Measurements from ENCODE around the gene MIGA2. TPM values are rescaled to one million over a fixed set of nuclear protein-coding genes. Genes with fewer than 3 reads are reported as not detected.

Gene MIGA2
- total RNA-seq, 4 donors from 2014 or later: 72.0 to 245 (median 74.0) TPM

GRCh38 chr9:129012343-129012742, 24.1 kb upstream of the MIGA2 start:
- Histone ChIP-seq H3K27ac (no peak overlapping the region), H3K4me3 (no peak overlapping the region), H3K27me3 (no peaks in the 10 kb centered on the region), H3K4me1 (peaks cover 0 to under 1% (median 0%) of the 10 kb centered on the region in 4 donors), H3K9me3 (no peaks in the 10 kb centered on the region), H3K36me3 (peaks cover 0 to 26% (median 12%) of the 10 kb centered on the region in 4 donors)
- intact Hi-C loops (cut with DNase I; ENCODE audit: low total_unique reads): no loop called here
- TF ChIP-seq CTCF (IDR thresholded peaks at IDR 0.05) (no peak), EP300 (IDR thresholded peaks at IDR 0.05; ENCODE audit: low read depth) (no peak), POLR2A (IDR thresholded peaks at IDR 0.05) (no peak), POLR2AphosphoS5 (IDR thresholded peaks at IDR 0.05) (no peak)
- in situ Hi-C loops (cut with MboI; ENCODE audit: low pct_ligation_motif_present in 1 of 4, low pct_unique_long_range_greater_than_20kb in 1 of 4, low sequenced_read_pairs in 3 of 4): no loop called here
- no peak for DNase-seq
- 86% methylated on average over 7 of the region's 7 CpGs; no CpG with 5 or more reads in 1 of the 2 donors for WGBS, 2 donors (ENCODE audit: low coverage in 1 of 2)

DNA sequence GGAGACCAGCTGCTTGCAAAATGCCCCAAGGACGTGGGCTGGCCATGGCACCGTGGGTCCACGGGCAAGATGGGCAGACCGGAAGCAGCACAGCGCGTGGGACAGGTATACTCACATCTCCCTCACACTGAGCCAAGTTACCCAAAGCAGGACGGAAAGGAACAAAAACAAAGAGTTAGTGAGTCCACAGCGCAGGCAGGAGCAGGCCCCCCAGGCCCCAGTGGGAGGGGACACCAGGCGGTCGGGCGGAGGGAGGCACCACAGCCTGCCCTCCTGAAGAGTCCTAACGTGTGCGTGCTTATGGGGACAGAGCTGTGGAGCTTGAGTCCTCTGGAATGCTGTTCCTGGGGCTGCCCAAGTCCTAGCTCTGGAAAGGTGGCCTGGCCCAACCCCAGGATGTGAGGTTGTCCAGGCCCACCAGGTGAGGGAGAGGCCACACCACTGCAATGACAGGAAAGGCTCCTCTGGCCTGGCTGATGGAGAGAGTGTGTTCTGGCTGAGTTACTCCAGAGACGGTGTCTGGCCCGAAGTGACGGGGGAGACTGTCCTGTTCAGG, 23.5 kb upstream of the MIGA2 start:
- DNase-seq: no peak
- 94 to 100% methylated on average over 2 to 16 of the region's 16 CpGs for WGBS, 2 donors (ENCODE audit: low coverage in 1 of 2)
- H3K27me3 ChIP-seq: no peaks in the 10 kb centered on the region
- intact Hi-C loops (cut with DNase I; ENCODE audit: low total_unique reads): no loop called here
- in situ Hi-C loops (cut with MboI; ENCODE audit: low pct_ligation_motif_present in 1 of 4, low pct_unique_long_range_greater_than_20kb in 1 of 4, low sequenced_read_pairs in 3 of 4): no loop called here
- TF ChIP-seq EP300 (IDR thresholded peaks at IDR 0.05; ENCODE audit: low read depth) (no peak), CTCF (IDR thresholded peaks at IDR 0.05) (no peak), POLR2A (IDR thresholded peaks at IDR 0.05) (no peak), POLR2AphosphoS5 (IDR thresholded peaks at IDR 0.05) (no peak)
- peaks cover 0 to 29% (median 12%) of the 10 kb centered on the region in 4 donors for H3K36me3 ChIP-seq
- no peaks in the 10 kb centered on the region for H3K9me3 ChIP-seq
- H3K4me3 ChIP-seq: no peak overlapping the region
- no peaks in the 10 kb centered on the region for H3K4me1 ChIP-seq
- no peak overlapping the region for H3K27ac ChIP-seq

DNA sequence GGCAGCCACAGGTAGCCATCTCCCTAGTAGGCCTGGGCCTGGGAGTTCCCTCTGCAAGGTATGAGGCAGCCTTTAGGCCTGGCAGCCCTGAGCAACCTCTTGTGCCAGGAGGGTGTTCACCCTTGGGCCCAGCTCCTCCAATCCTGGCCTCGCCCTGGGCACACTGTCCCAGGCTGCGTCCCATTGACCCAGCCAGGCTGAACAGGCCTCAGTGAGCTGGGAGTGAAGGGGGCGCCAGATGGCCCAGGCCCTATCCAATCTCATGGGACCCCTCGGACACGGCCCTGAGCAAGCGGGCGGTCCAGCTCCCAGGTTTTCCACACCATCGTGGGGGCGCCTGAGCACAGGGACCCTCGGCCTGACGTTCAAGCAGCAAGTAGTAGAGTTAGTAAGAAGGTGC, 22.8 kb upstream of the MIGA2 start:
- DNase-seq: no peak
- H3K36me3 ChIP-seq: peaks cover 0 to 32% (median 16%) of the 10 kb centered on the region in 4 donors

DNA sequence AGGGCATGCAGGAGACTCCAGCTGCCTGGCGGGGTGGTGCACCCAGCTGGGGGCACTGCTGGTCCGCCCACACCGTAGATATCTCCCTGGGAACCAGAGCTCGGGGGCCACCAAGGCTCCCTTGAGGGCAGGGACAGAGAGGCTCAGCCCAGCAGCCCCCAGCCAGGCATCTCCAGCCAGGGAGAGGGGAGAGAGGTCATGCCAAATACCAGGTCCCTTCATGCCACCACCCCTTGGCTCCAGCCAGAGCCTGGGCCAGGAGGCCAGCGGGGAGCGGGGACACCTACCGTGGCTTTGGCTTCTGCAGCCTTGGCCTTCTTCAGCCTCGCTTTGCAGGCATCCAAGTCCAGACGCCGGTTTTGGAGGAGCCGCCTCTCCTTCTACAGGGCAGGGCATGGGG, 22.3 kb upstream of the MIGA2 start:
- intact Hi-C loops (cut with DNase I; ENCODE audit: low total_unique reads) (no loop called here), in situ Hi-C loops (cut with MboI; ENCODE audit: low pct_ligation_motif_present in 1 of 4, low pct_unique_long_range_greater_than_20kb in 1 of 4, low sequenced_read_pairs in 3 of 4) (no loop called here)

More for the DNA sequence above, 22.8 kb upstream of the MIGA2 start:
- no peaks in the 10 kb centered on the region for H3K9me3 ChIP-seq
- WGBS, 2 donors (ENCODE audit: low coverage in 1 of 2): 92% methylated on average over 10 of the region's 11 CpGs; no CpG with 5 or more reads in 1 of the 2 donors
- in situ Hi-C loops (cut with MboI; ENCODE audit: low pct_ligation_motif_present in 1 of 4, low pct_unique_long_range_greater_than_20kb in 1 of 4, low sequenced_read_pairs in 3 of 4) (no loop called here), intact Hi-C loops (cut with DNase I; ENCODE audit: low total_unique reads) (no loop called here)
- H3K4me1 ChIP-seq: no peaks in the 10 kb centered on the region
- no peak overlapping the region for H3K4me3 ChIP-seq
- no peak for TF ChIP-seq EP300 (IDR thresholded peaks at IDR 0.05; ENCODE audit: low read depth)
- no peak overlapping the region for H3K27ac ChIP-seq
- no peaks in the 10 kb centered on the region for H3K27me3 ChIP-seq

More for the DNA sequence above, 22.3 kb upstream of the MIGA2 start:
- Histone ChIP-seq H3K4me3 (no peak overlapping the region), H3K27ac (no peak overlapping the region), H3K9me3 (no peaks in the 10 kb centered on the region), H3K27me3 (no peaks in the 10 kb centered on the region), H3K36me3 (peaks cover 0 to 34% (median 16%) of the 10 kb centered on the region in 4 donors), H3K4me1 (no peaks in the 10 kb centered on the region)
- TF ChIP-seq POLR2AphosphoS5 (IDR thresholded peaks at IDR 0.05): no peak
- no peak for TF ChIP-seq EP300 (IDR thresholded peaks at IDR 0.05; ENCODE audit: low read depth)
- TF ChIP-seq CTCF (IDR thresholded peaks at IDR 0.05): no peak
- no peak for TF ChIP-seq POLR2A (IDR thresholded peaks at IDR 0.05)
- no peak for DNase-seq
- 97% methylated on average over 11 of the region's 11 CpGs; no CpG with 5 or more reads in 1 of the 2 donors for WGBS, 2 donors (ENCODE audit: low coverage in 1 of 2)

All from transverse colon (tissue), 4 donors.